GM18499 (cell line): Measurements from ENCODE around the gene DUSP10.

Experiments
- ATAC-seq: cut with Tn5 transposase; IDR thresholded peaks from one replicate; pipeline ENCODE4 v1.9.1; 2021; ENCODE audit warnings: moderate number of reproducible peaks; ENCODE audit not compliant: insufficient read depth, unreplicated experiment

The DUSP10 gene

GRCh38 chr1:221664253-221664652 lies 77.6 kb downstream of the DUSP10 start:
- no peak for ATAC-seq

GRCh38 chr1:221663321-221663720 lies 78.6 kb downstream of the DUSP10 start:
- no peak for ATAC-seq

GRCh38 chr1:221655766-221656305 lies 86.1 kb downstream of the DUSP10 start:
- ATAC-seq: no peak
